HG02678 (cell line): ENCODE data around the gene P2RY13.

ENCODE experiments used
- ATAC-seq: cut with Tn5 transposase; IDR thresholded peaks from one replicate; pipeline ENCODE4 v1.9.1; 2021; ENCODE audit warnings: mild to moderate bottlenecking, moderate library complexity; ENCODE audit not compliant: unreplicated experiment

P2RY13 gene

GRCh38 chr3:151297429-151297828 lies 31.9 kb downstream of the P2RY13 start:
- no peak for ATAC-seq

DNA sequence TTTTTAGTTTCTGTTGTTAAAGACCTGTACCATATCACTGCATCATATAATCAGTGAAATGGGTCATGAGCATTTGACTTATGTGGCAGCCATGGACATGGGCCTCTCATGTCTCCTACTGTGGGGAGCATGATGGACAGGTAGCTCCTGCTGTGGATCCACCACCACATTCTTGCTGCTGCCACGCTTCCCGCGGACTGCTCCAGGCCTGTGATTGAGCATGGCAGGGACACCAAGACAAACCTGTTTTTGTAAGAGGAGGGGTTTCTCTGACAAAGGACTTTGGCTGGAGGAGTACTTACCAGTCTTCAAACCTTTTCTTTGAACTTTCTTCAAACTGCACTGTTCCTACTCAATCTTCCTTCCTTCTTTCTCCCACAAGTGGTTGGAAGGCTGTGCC lies 33.1 kb downstream of the P2RY13 start:
- ATAC-seq, result no peak

DNA sequence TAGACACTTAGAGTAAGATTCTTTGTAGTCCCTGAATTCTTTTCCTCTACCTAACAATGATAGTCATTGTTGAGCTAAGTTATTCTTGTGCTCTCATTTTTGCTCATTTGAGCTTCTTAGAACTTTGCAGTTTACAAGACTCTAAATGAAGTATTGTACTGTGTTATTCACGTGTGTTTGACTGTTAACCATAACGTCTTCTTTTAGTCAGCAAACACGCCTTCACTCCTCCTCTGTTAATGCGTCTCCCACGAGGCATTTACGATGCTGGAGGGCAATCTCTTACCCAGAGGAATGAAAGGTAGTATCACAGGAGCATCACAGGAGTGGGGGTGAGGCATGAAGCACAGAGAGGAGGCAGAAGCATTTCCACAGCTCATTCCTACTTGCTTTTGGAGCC lies 36.2 kb downstream of the P2RY13 start:
- ATAC-seq, result no peak

DNA sequence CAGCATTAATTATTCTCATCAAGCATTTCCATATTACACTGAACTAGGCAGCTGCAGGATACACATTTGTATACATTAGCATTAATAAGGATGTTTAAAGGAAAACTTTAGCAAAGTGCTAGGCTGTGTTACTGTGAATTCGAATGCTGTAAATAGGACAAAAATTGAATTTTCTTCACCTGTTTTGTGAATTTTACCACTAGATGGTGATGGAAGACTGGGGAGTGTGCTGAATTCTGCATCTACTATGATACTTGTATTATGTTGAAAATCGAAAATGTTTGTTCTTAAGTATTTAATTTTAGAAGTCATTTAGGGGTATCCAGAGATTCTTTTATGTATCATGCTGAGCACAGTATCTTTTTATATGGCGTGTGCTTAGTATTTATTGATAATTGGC lies 38.7 kb downstream of the P2RY13 start:
- ATAC-seq, result no peak

DNA sequence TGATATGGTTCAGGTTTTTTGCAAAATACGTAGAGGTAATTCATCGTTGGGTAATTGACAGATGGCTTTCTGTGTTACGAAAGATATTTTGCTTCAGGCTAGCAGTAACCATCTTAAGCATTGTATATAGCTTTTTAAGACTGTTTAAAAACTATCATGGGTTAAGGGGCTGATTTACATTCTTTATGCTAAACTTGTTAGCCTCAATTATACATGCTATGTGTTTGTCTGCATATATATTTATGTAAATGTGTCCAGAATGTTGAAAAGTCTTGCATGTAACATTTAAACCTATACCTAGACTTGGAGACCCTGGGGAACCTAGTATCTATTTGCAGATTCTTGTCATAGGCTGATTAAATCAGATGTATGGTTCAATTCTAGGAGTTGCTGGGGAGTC lies 39.9 kb downstream of the P2RY13 start:
- no peak for ATAC-seq

GRCh38 chr3:151285940-151286339 lies 43.4 kb downstream of the P2RY13 start:
- ATAC-seq, result no peak

GRCh38 chr3:151283907-151284461 lies 45.4 kb downstream of the P2RY13 start:
- ATAC-seq, result no peak

DNA sequence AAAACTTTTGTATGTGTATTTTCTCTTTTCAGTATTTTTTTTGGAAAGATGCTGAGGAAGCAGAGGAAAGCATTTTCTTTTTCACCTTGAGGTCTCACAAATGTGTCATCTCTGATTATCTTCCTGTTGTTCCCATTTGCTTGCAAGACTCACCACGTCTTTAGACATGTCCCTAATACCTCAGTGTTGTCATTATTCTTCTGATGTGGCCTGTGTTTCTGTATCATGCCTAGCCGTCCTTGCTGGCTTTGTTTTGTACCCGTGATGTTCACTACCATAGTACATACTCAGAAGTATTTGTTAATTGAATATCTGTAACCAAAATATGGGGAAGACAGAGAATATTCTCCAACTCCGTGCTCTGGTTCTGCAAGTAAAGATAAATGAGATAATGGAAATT lies 46.0 kb downstream of the P2RY13 start:
- ATAC-seq, result no peak

DNA sequence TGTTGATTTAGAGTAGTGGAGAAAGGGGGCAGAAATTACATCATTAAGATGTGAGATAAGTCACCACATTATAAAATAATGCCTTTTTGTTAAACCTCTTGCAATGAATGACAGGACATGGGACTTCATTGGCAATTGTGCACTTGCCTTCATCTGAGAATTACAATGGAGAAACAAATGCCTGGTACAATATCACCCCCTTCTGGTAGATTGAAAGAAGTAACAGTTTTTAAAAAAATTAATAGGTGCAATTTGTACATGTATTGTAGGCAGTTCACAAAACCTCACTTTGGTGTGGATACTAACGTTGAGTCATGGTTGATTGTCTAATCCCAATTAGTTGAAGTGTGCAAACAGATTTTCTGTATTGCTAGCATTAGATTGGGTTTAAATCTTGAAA lies 46.4 kb downstream of the P2RY13 start:
- ATAC-seq, result no peak

DNA sequence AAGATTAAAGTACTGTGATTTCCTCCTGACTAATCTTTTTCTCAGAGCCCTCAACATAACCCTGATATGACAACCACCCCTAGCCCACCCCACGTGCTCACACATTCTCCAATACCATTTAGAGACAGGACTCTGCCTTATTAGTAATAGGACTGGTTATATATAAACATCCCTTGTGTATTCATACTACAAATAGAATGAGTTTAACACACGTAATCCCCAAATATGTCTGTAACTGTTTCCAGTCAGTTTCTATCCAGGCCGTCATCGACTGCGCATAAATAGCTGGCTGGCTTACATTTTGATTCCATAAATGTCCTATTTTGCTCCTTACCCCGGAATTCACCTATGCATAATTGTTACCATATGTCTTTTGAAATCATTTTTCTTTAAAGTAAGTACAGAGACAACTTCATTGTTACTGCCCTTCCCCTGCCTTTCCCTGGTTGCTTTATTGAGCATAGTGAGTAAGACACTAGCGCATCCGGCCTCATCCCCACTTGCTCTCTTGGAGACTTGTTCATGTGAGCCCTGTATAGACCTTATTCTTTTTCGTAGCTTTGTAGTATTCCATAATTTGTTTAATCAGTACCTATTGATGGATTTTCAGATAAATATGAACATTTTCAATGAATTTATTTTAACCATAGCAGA lies 47.6 kb downstream of the P2RY13 start:
- no peak for ATAC-seq

- no peak for ATAC-seq
These were observed 51.1 kb downstream of the P2RY13 start, which contains the start of gene P2RY14 for GRCh38 chr3:151278230-151278629. Gene P2RY14, minus strand, starts transcription at chr3:151278542. Its CDS starts 64,226 bp downstream, at chr3:151214316.

DNA sequence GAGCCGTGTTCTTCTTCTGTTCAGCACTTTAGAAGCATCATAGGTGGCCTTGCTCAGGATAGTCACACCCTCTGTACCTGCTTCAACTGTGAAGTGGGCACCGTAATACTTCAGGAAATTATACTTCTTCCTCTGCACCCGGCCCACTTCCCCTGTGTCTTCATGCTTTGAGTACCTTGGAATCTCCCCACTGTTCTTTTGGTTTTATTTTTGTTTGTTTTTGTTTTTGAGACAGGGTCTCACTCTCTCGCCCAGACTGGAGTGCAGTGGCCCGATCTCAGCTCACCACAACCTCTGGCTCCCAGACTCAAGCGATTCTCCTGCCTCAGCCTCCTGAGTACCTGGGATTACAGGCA lies 52.7 kb downstream of the P2RY13 start:
- peak; percentile 75 for ATAC-seq
